K562 (cell line): ENCODE data around the gene CNNM4. TPM values are rescaled to one million over a fixed set of nuclear protein-coding genes. Genes with fewer than 3 reads are reported as not detected.

ENCODE experiments used
- E2F5 ChIP-seq: sonication (generic); formaldehyde crosslinking; IDR thresholded peaks from 2 replicates; pipeline ENCODE4 v1.8.0; 2022; ENCODE audit warnings: mild to moderate bottlenecking, missing genetic modification reagents
- GTF3C2 ChIP-seq: IDR thresholded peaks from 3 replicates; pipeline ENCODE4 v1.6.1; 2011; ENCODE audit warnings: borderline replicate concordance, mild to moderate bottlenecking, moderate library complexity; ENCODE audit not compliant: insufficient read length; ENCODE audit errors: extremely low read depth
- HNRNPK ChIP-seq: fragments of 200-400 bp; formaldehyde crosslinking; IDR thresholded peaks from one replicate; pipeline ENCODE4 v1.6.1; 2018; ENCODE audit warnings: mild to moderate bottlenecking, low read depth, low read length; ENCODE audit not compliant: poor library complexity, severe bottlenecking
- ID3 ChIP-seq, 2 experiments: fragments of 250-450 bp in 1 of 2; fragments of 450-650 bp in 1 of 2; sonication (Bioruptor Pico) in 1 of 2; IDR thresholded peaks; 2 replicates each; pipeline versions ENCODE4 v1.6.1 to v1.8.0; 2016 to 2021; ENCODE audit warnings: mild to moderate bottlenecking in 2 of 2, moderate library complexity in 2 of 2, missing compliant biosample characterization in 1 of 2, missing genetic modification characterization in 1 of 2
- IRF2 ChIP-seq: sonication (generic); formaldehyde crosslinking; IDR thresholded peaks from 2 replicates; pipeline ENCODE4 v1.8.1; 2022; ENCODE audit warnings: mild to moderate bottlenecking, missing genetic modification reagents
- MAZ ChIP-seq, 2 experiments: fragments of 450-650 bp in 1 of 2; sonication (generic) in 1 of 2; formaldehyde crosslinking; IDR thresholded peaks in 1 of 2; conservative IDR thresholded peaks in 1 of 2; 2 replicates each; pipeline versions ENCODE4 v1.4.0 to v1.5.0; 2020; ENCODE audit warnings: mild to moderate bottlenecking in 1 of 2, missing genetic modification reagents in 1 of 2
- PHTF2 ChIP-seq: fragments of 250-450 bp; sonication (Bioruptor Pico); IDR thresholded peaks from 2 replicates; pipeline ENCODE4 v1.5.0; 2021; ENCODE audit warnings: mild to moderate bottlenecking
- RBM25 ChIP-seq: fragments of 200-400 bp; formaldehyde crosslinking; IDR thresholded peaks from 2 replicates; pipeline ENCODE4 v1.6.1; 2018; ENCODE audit warnings: low read length, low read depth, moderate library complexity; ENCODE audit not compliant: severe bottlenecking
- RFX1 ChIP-seq: fragments of 450-650 bp; IDR thresholded peaks from 2 replicates; pipeline ENCODE4 v1.6.1; 2016; ENCODE audit warnings: mild to moderate bottlenecking, moderate library complexity
- ZHX1 ChIP-seq: fragments of 150-350 bp; conservative IDR thresholded peaks from 2 replicates; pipeline ENCODE4 v1.6.1; 2014; ENCODE audit warnings: low read length
- ZNF253 ChIP-seq: fragments of 250-450 bp; sonication (Bioruptor Pico); conservative IDR thresholded peaks from 2 replicates; pipeline ENCODE4 v1.6.1; 2021; ENCODE audit warnings: mild to moderate bottlenecking
- ZNF668 ChIP-seq: fragments of 250-450 bp; sonication (Bioruptor Pico); IDR thresholded peaks from 2 replicates; pipeline ENCODE4 v1.8.0; 2022; ENCODE audit warnings: mild to moderate bottlenecking, inconsistent platforms
- polyA plus RNA-seq, 8 experiments: library from polyadenylated mRNA; depleted of rRNA in 4 of 8; stranded (reverse) in 5 of 8; unstranded in 3 of 8; fragments of >200 nt; fragmentation: Nextera tagmentation in 2 of 8; fragmentation: Illumina TruSeq in 1 of 8; extraction: Ambion mirVana in 2 of 8; extraction: Trizol in 1 of 8; gene quantifications; 2 replicates each; pipeline versions ENCODE4 v1.2.1 to v1.2.3, GENCODE V29; 2011 to 2014; ENCODE audit warnings: inconsistent platforms in 1 of 8, missing spikeins in 1 of 8
- total RNA-seq, 7 experiments: library from RNA; depleted of rRNA in 6 of 7; stranded (reverse); fragments of >200 nt in 6 of 7; fragmentation: Illumina TruSeq in 2 of 7; extraction: Trizol in 2 of 7; gene quantifications; 2 replicates each; pipeline versions ENCODE4 v1.2.1 to v1.2.3, GENCODE V29; 2011 to 2021; ENCODE audit warnings: low replicate concordance in 1 of 7

Gene CNNM4
- total and polyA plus RNA-seq, 9 of the 15 experiments (the other 6 are each of a cell fraction or from before 2014, with no cell fraction given): 0.96 to 6.3 (median 2.8) TPM

GRCh38 chr2:96857667-96858372 lies 97.1 kb downstream of the CNNM4 start, which contains the start of gene ANKRD39 (continued):
- TF ChIP-seq HNRNPK: no peak
- peak; percentile 70 to 82; a peak in 3 of 4 replicates for TF ChIP-seq MAZ (CRISPR knock-in tag; conservative IDR thresholded peaks at IDR 0.05 in 1 of 2, IDR thresholded peaks at IDR 0.05 in 1 of 2)
- TF ChIP-seq ZHX1: no peak
- TF ChIP-seq RBM25: peak; percentile 100
- no peak for TF ChIP-seq RFX1
- TF ChIP-seq E2F5 (CRISPR knock-in tag): no peak
- no peak for TF ChIP-seq ZNF253
- TF ChIP-seq ZNF668: no peak
- no peak for TF ChIP-seq ID3 (CRISPR knock-in tag; IDR thresholded peaks at IDR 0.05)
- peak; percentile 53; the same call in 1 of the 2 replicates for TF ChIP-seq ID3 (tag; IDR thresholded peaks at IDR 0.05)
- TF ChIP-seq PHTF2 (CRISPR knock-in tag): no peak
- TF ChIP-seq GTF3C2: no peak
- TF ChIP-seq IRF2 (CRISPR knock-in tag): no peak
